ENCODE data around the gene NAP1L5.

NAP1L5 gene

DNA sequence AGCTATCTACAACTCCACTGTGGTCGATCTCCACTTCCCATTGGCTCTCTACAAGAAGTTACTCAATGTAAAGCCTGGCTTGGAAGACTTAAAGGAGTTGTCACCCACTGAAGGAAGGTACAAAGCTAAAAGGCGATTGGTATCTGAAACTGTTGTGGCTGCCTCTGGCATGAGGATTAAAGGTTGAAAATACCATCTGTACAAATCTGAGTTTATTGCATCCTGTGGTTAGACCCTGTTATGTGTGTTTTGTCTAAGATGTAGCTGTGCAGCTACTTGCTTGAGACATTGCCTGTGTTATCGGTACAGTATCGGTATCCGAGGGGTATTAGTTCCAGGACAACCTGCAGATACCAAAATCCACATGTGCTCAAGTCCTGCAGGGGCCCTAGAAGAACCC, 16.4 kb downstream of the NAP1L5 start:
- TF ChIP-seq, protein P1, sequence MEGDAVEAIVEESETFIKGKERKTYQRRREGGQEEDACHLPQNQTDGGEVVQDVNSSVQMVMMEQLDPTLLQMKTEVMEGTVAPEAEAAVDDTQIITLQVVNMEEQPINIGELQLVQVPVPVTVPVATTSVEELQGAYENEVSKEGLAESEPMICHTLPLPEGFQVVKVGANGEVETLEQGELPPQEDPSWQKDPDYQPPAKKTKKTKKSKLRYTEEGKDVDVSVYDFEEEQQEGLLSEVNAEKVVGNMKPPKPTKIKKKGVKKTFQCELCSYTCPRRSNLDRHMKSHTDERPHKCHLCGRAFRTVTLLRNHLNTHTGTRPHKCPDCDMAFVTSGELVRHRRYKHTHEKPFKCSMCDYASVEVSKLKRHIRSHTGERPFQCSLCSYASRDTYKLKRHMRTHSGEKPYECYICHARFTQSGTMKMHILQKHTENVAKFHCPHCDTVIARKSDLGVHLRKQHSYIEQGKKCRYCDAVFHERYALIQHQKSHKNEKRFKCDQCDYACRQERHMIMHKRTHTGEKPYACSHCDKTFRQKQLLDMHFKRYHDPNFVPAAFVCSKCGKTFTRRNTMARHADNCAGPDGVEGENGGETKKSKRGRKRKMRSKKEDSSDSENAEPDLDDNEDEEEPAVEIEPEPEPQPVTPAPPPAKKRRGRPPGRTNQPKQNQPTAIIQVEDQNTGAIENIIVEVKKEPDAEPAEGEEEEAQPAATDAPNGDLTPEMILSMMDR (IDR thresholded peaks at IDR 0.05; ENCODE audit: control insufficient read depth, insufficient read depth, low read depth, low read length, missing control alignments): no peak
- no peak overlapping the region for H3K4me3 ChIP-seq (ENCODE audit: control insufficient read depth, low read depth, low read length)
- DNase-seq (ENCODE audit: low read depth): no peak

GRCh38 chr4:88675543-88675942, 22.1 kb downstream of the NAP1L5 start:
- no peak overlapping the region for H3K4me3 ChIP-seq (ENCODE audit: control insufficient read depth, low read depth, low read length)
- no peak for DNase-seq (ENCODE audit: low read depth)
- TF ChIP-seq, protein P1 (IDR thresholded peaks at IDR 0.05; ENCODE audit: control insufficient read depth, insufficient read depth, low read depth, low read length, missing control alignments): no peak

- DNase-seq (ENCODE audit: low read depth): no peak
- TF ChIP-seq, protein P1 (IDR thresholded peaks at IDR 0.05; ENCODE audit: control insufficient read depth, insufficient read depth, low read depth, low read length, missing control alignments): no peak
- H3K4me3 ChIP-seq (ENCODE audit: control insufficient read depth, low read depth, low read length): no peak overlapping the region
Observed at GRCh38 chr4:88674979-88675378, 22.6 kb downstream of the NAP1L5 start.

DNA sequence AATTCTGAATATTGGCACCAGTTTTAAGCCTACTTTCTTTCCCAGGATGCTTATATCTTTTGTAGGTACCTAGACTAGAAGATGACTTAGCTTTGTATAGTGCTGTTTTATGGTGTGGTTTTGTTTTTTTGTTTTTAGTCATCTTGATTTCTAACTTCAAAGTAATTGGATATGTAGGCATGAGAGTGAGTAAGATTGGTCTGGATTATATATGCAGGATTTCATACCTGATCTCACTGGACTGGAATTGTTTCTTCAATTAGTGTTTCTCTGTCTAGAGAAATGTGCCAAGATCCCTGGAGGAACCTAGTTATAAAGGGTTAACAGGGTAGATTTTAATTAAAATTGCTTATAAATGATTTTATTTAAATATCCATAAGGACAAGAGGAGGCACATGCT, 23.1 kb downstream of the NAP1L5 start:
- TF ChIP-seq, protein P1 (IDR thresholded peaks at IDR 0.05; ENCODE audit: control insufficient read depth, insufficient read depth, low read depth, low read length, missing control alignments): no peak
- no peak overlapping the region for H3K4me3 ChIP-seq (ENCODE audit: control insufficient read depth, low read depth, low read length)
- DNase-seq (ENCODE audit: low read depth): no peak

- H3K4me3 ChIP-seq (ENCODE audit: control insufficient read depth, low read depth, low read length): no peak overlapping the region
- TF ChIP-seq, protein P1 (IDR thresholded peaks at IDR 0.05; ENCODE audit: control insufficient read depth, insufficient read depth, low read depth, low read length, missing control alignments): no peak
- DNase-seq (ENCODE audit: low read depth): no peak
Observed at GRCh38 chr4:88673886-88674285, 23.7 kb downstream of the NAP1L5 start.

- TF ChIP-seq, protein P1 (IDR thresholded peaks at IDR 0.05; ENCODE audit: control insufficient read depth, insufficient read depth, low read depth, low read length, missing control alignments): peak; percentile 49
- no peak for DNase-seq (ENCODE audit: low read depth)
- H3K4me3 ChIP-seq (ENCODE audit: control insufficient read depth, low read depth, low read length): no peak overlapping the region
Observed at GRCh38 chr4:88672987-88673386, 24.6 kb downstream of the NAP1L5 start.

DNA sequence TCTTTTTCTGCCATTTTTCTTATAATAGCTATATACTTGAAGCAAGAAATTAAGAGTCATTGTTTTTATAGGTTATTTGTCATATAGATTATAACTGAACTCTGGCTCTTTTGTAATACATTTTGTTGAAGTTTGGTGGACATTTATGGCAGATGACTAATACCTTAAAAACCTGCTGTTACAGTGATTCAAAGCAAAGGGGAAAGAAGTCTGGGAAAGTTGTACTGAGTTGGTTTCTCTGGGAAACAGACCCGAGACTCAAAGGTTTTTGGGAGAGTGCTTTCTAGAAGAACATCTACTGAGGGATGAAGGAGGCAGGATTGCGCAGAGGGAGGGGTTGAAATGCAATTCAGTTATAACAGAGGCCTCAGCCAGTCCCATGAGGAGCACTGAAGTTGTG, 35.9 kb downstream of the NAP1L5 start:
- no peak overlapping the region for H3K4me3 ChIP-seq (ENCODE audit: control insufficient read depth, low read depth, low read length)
- peak; percentile 78 for DNase-seq (ENCODE audit: low read depth)
- TF ChIP-seq, protein P1 (IDR thresholded peaks at IDR 0.05; ENCODE audit: control insufficient read depth, insufficient read depth, low read depth, low read length, missing control alignments): no peak

Measured in AG09309 (cell line).